Activated B cell treated with CpG ODN at 0.5 μM for 24 hours (primary cell): Measurements from ENCODE around the gene HINFP. TPM values are rescaled to one million over a fixed set of nuclear protein-coding genes. Genes with fewer than 3 reads are reported as not detected.
"Not testable (repeated sequence)": the region's sequence is repeated elsewhere in the genome, so short reads cannot be mapped to it uniquely, and the experiment has no call there.

Source experiments
- ATAC-seq: fragments of 200-7000 bp; cut with Tn5 transposase; one replicate; pipeline ENCODE4 v1.10.0; 2021; ENCODE audit warnings: low read depth, mild to moderate bottlenecking, moderate library complexity
- CTCF ChIA-PET: fragments of 350-600 bp; sonication (Branson Sonifier 250); formaldehyde crosslinking; loops from one replicate; lab custom pipeline; 2021; ENCODE audit warnings: antibody characterized with exemption; lab: Charles Lee
- POLR2A ChIA-PET: fragments of 350-600 bp; sonication (Branson Sonifier 250); formaldehyde crosslinking; loops from one replicate; lab custom pipeline; 2021; ENCODE audit warnings: antibody characterized with exemption; lab: Charles Lee
- DNase-seq: peaks from one replicate; pipeline ENCODE4 v3.0.0; 2022
- H3K27ac Mint-ChIP-seq: one replicate; pipeline ENCODE4 v1.8.0; 2020; ENCODE audit warnings: mixed read lengths
- H3K27me3 Mint-ChIP-seq: one replicate; pipeline ENCODE4 v1.8.0; 2021; ENCODE audit warnings: mixed read lengths
- H3K36me3 Mint-ChIP-seq: one replicate; pipeline ENCODE4 v1.8.0; 2021; ENCODE audit warnings: low read depth, mixed read lengths
- H3K4me1 Mint-ChIP-seq: one replicate; pipeline ENCODE4 v1.8.0; 2021; ENCODE audit warnings: mixed read lengths
- H3K4me3 Mint-ChIP-seq: one replicate; pipeline ENCODE4 v1.8.0; 2020; ENCODE audit warnings: mild to moderate bottlenecking, mixed read lengths
- H3K9me3 Mint-ChIP-seq: one replicate; pipeline ENCODE4 v1.8.0; 2020; ENCODE audit warnings: mixed read lengths
- intact Hi-C: fragments of 100-400 bp; cut with micrococcal nuclease; formaldehyde crosslinking; loops from one replicate; pipeline ENCODE4 v1.15.1; 2024
- total RNA-seq: library from RNA; stranded (reverse); gene quantifications from 2 replicates; pipeline ENCODE4 v1.2.3, GENCODE V29; 2022
- TF ChIP-seq, protein P1 (sequence below): fragments of 200-600 bp; IDR thresholded peaks from one replicate; pipeline ENCODE4 v1.8.0; 2022; ENCODE audit warnings: antibody characterized with exemption, mild to moderate bottlenecking

Gene HINFP
- total RNA-seq, 1 donor from 2014 or later, result 62.6 TPM

- H3K27ac Mint-ChIP-seq, result no peak overlapping the region
- CTCF ChIA-PET, result interaction anchor here (0.6 to 1.8 kb wide), 2 partner anchors 16 to 156 kb away, joined by 3 to 4 read pairs; no protein-coding TSS in a partner anchor
- peaks cover 6% of the 10 kb centered on the region for H3K36me3 Mint-ChIP-seq
Measured at GRCh38 chr11:119180729-119181676, 59.6 kb downstream of the HINFP start.

DNA sequence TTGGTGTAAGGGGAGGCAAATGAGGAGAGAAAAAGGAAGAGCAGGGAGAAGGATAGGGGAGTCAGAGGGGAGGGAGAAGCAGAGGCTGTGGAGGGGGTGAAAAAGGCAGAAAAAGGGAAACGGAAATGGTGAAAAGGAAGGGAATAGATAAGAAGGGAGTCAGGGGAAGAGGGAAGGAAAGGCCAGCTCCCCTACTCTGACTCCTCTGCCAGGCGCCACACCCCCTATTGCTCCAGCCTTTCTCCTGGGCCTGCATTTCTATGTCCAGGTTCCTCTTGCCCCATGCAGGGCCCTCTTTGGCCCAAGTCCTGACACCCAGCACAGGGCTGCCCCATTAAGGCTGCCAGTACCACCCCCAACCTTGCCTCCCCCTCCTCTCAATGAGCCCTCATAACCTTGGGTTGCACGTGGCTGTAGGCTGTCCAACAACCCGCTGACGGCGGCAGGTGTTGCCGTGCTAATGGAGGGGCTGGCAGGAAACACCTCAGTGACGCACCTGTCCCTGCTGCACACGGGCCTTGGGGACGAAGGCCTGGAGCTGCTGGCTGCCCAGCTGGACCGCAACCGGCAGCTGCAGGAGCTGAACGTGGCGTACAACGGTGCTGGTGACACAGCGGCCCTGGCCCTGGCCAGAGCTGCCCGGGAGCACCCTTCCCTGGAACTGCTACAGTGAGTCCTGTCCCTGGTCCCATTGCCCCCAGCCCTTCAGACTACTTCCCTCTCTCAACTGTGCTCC is 60.5 kb downstream of the HINFP start:
- intact Hi-C loops, result no loop called here
- Mint-ChIP-seq H3K27me3 (peaks cover 6% of the 10 kb centered on the region), H3K4me3 (no peak overlapping the region), H3K4me1 (peaks cover 8% of the 10 kb centered on the region), H3K9me3 (no peaks in the 10 kb centered on the region), H3K36me3 (peaks cover 6% of the 10 kb centered on the region), H3K27ac (no peak overlapping the region)
- ChIA-PET POLR2A (interaction anchor here (0.6 kb wide), 1 partner anchor 47 kb away, joined by 5 read pairs; no protein-coding TSS in a partner anchor), CTCF (no interaction called here)
- no peak for DNase-seq
- no peak for ATAC-seq
- TF ChIP-seq, protein P1, sequence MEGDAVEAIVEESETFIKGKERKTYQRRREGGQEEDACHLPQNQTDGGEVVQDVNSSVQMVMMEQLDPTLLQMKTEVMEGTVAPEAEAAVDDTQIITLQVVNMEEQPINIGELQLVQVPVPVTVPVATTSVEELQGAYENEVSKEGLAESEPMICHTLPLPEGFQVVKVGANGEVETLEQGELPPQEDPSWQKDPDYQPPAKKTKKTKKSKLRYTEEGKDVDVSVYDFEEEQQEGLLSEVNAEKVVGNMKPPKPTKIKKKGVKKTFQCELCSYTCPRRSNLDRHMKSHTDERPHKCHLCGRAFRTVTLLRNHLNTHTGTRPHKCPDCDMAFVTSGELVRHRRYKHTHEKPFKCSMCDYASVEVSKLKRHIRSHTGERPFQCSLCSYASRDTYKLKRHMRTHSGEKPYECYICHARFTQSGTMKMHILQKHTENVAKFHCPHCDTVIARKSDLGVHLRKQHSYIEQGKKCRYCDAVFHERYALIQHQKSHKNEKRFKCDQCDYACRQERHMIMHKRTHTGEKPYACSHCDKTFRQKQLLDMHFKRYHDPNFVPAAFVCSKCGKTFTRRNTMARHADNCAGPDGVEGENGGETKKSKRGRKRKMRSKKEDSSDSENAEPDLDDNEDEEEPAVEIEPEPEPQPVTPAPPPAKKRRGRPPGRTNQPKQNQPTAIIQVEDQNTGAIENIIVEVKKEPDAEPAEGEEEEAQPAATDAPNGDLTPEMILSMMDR, result no peak

More at GRCh38 chr11:119180729-119181676, 59.6 kb downstream of the HINFP start:
- Mint-ChIP-seq H3K4me1 (peaks cover 8% of the 10 kb centered on the region), H3K9me3 (no peaks in the 10 kb centered on the region), H3K27me3 (peaks cover 4% of the 10 kb centered on the region), H3K4me3 (no peak overlapping the region)
- TF ChIP-seq, protein P1, result no peak
- intact Hi-C loops, result no loop called here
- ATAC-seq (no peak), DNase-seq (no peak)
- POLR2A ChIA-PET, result interaction anchor here (0.6 kb wide), 1 partner anchor 48 kb away, joined by 5 read pairs; no protein-coding TSS in a partner anchor

DNA sequence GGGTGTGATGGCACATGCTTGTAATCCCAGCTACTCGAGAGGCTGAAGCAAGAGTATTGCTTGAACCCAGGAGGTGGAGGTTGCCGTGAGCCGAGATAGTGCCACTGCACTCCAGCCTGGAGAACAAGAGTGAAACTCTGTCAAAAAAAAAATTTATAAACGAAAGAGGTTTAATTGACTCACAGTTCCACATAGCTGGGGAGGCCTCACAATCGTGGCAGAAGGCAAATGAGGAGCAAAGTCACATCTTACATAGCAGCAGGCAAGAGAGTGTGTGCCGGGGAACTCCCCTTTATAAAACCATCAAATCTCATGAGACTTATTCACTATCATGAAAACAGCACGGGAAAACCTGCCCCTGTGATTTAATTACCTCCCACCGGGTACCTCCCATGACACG is 63.0 kb downstream of the HINFP start:
- peak; percentile 75 for ATAC-seq
- POLR2A ChIA-PET, result interaction anchor here (0.6 to 1.1 kb wide), 2 partner anchors 15 to 397 kb away, joined by 4 to 6 read pairs; no protein-coding TSS in a partner anchor
- H3K27me3 Mint-ChIP-seq, H3K9me3 Mint-ChIP-seq, H3K4me1 Mint-ChIP-seq, H3K4me3 Mint-ChIP-seq, H3K36me3 Mint-ChIP-seq, DNase-seq: not testable (repeated sequence)
- intact Hi-C loops, result loop anchor here (2.0 kb wide), 1 partner anchor 16 kb away; the partner anchor contains the start of gene NLRX1
- CTCF ChIA-PET, result interaction anchor here (1.0 kb wide), 1 partner anchor 11 kb away, joined by 3 read pairs; no protein-coding TSS in a partner anchor
- H3K27ac Mint-ChIP-seq, result peak overlapping the region; percentile 41

Other genes with a start within 250 kb of the HINFP start
- 198 and 199 TPM in 2 replicates for gene CXCR5, start 237.7 kb upstream of the HINFP start, total RNA-seq
- 20.4 and 21.9 TPM in 2 replicates for gene BCL9L, start 195.7 kb upstream of the HINFP start, total RNA-seq
- 0.27 TPM in 1 of 2 replicates, not detected in the other for gene UPK2, start 165.3 kb upstream of the HINFP start, total RNA-seq
- gene FOXR1, start 149.8 kb upstream of the HINFP start, total RNA-seq, result not detected in 2 replicates
- gene CENATAC, start 123.4 kb upstream of the HINFP start, total RNA-seq, result 66.4 and 85.7 TPM in 2 replicates
- gene RPS25, start 103.2 kb upstream of the HINFP start, total RNA-seq, result 2,191 and 2,534 TPM in 2 replicates
- gene TRAPPC4, start 102.8 kb upstream of the HINFP start, total RNA-seq, result 56.8 and 60.1 TPM in 2 replicates
- gene SLC37A4, start 90.7 kb upstream of the HINFP start, total RNA-seq, result 12.0 and 12.1 TPM in 2 replicates
- gene HYOU1, start 64.4 kb upstream of the HINFP start, total RNA-seq, result 120 and 122 TPM in 2 replicates
- gene VPS11, start 53.8 kb upstream of the HINFP start, total RNA-seq, result 49.6 and 53.6 TPM in 2 replicates
- gene HMBS, start 36.7 kb upstream of the HINFP start, total RNA-seq, result 17.5 and 26.9 TPM in 2 replicates
- gene DPAGT1, start 19.7 kb upstream of the HINFP start, total RNA-seq, result 31.0 and 33.1 TPM in 2 replicates
- 6.5 and 6.7 TPM in 2 replicates for gene C2CD2L, start 14.2 kb upstream of the HINFP start, total RNA-seq
- gene ABCG4, start 27.5 kb downstream of the HINFP start, total RNA-seq, result not detected in 2 replicates
- 9.8 TPM in 2 replicates for gene NLRX1, start 47.1 kb downstream of the HINFP start, total RNA-seq
- 0.13 and 0.27 TPM in 2 replicates for gene NHERF4, start 63.9 kb downstream of the HINFP start, total RNA-seq
- 26.2 and 27.8 TPM in 2 replicates for gene CBL, start 84.8 kb downstream of the HINFP start, total RNA-seq
- 0.15 and 0.20 TPM in 2 replicates for gene MCAM, start 195.6 kb downstream of the HINFP start, total RNA-seq
- gene RNF26, start 212.9 kb downstream of the HINFP start, total RNA-seq, result 20.1 and 21.2 TPM in 2 replicates
- not detected in 2 replicates for gene C1QTNF5, start 219.3 kb downstream of the HINFP start, total RNA-seq
- gene MFRP, start 225.1 kb downstream of the HINFP start, total RNA-seq, result not detected in 2 replicates